ENCODE measurements around the gene SCN2B.

- TF ChIP-seq EZH2 (IDR thresholded peaks at IDR 0.05): no peak
- no peak for TF ChIP-seq POLR2AphosphoS5 (IDR thresholded peaks at IDR 0.05; ENCODE audit: borderline replicate concordance, low read depth, low read length)
- no peak for TF ChIP-seq FOXP2 (optimal IDR thresholded peaks at IDR 0.05; ENCODE audit: control extremely low read depth, extremely low read length, insufficient read depth)
Measured at GRCh38 chr11:118161786-118162185, 14.7 kb downstream of the SCN2B start.

Measured in SK-N-MC (cell line).